HG03175 (cell line): ENCODE measurements around the gene ZNF30.
"Not testable (repeated sequence)": the region's sequence is repeated elsewhere in the genome, so short reads cannot be mapped to it uniquely, and the experiment has no call there.

Experiments used
- ATAC-seq: cut with Tn5 transposase; IDR thresholded peaks from one replicate; pipeline ENCODE4 v1.9.1; 2021; ENCODE audit warnings: mild to moderate bottlenecking, moderate library complexity; ENCODE audit not compliant: unreplicated experiment

The ZNF30 gene

GRCh38 chr19:34926685-34927375 lies at the start of gene ZNF30:
Gene ZNF30, plus strand, starts transcription at chr19:34926903. Its CDS starts 3,045 bp downstream, at chr19:34929948.
- ATAC-seq, result peak; percentile 93

- ATAC-seq, result no peak
These were observed 47.1 kb upstream of the ZNF30 start for GRCh38 chr19:34879563-34879962.

GRCh38 chr19:34880034-34880433 lies 46.7 kb upstream of the ZNF30 start:
- ATAC-seq, result no peak

GRCh38 chr19:34881982-34882381 lies 44.7 kb upstream of the ZNF30 start:
- ATAC-seq, result no peak

GRCh38 chr19:34888091-34888490 lies 38.6 kb upstream of the ZNF30 start:
- ATAC-seq, result no peak

GRCh38 chr19:34900245-34900644 lies 26.5 kb upstream of the ZNF30 start:
- no peak for ATAC-seq

GRCh38 chr19:34904664-34905527 lies 21.8 kb upstream of the ZNF30 start:
- ATAC-seq, result no peak

- ATAC-seq, result no peak
These were observed 15.9 kb upstream of the ZNF30 start for GRCh38 chr19:34910770-34911169.

GRCh38 chr19:34917144-34917543 lies 9.6 kb upstream of the ZNF30 start:
- not testable (repeated sequence) for ATAC-seq

- ATAC-seq, result no peak
These were observed 8.5 kb upstream of the ZNF30 start for GRCh38 chr19:34918190-34918589.

GRCh38 chr19:34920090-34920786 lies 6.5 kb upstream of the ZNF30 start:
- not testable (repeated sequence) for ATAC-seq

GRCh38 chr19:34925278-34925855 lies 1.3 kb upstream of the ZNF30 start:
- ATAC-seq, result no peak

- ATAC-seq, result no peak
These were observed 380 bp upstream of the ZNF30 start for GRCh38 chr19:34926361-34926684.

GRCh38 chr19:34932494-34932893 lies 5.8 kb downstream of the ZNF30 start:
- no peak for ATAC-seq

GRCh38 chr19:34936184-34936583 lies 9.5 kb downstream of the ZNF30 start:
- no peak for ATAC-seq

GRCh38 chr19:34938886-34939285 lies 12.2 kb downstream of the ZNF30 start:
- ATAC-seq, result no peak

GRCh38 chr19:34943861-34944573 lies 17.3 kb downstream of the ZNF30 start:
- no peak for ATAC-seq

- no peak for ATAC-seq
These were observed 26.4 kb downstream of the ZNF30 start for GRCh38 chr19:34953092-34953491.

- ATAC-seq, result no peak
These were observed 31.4 kb downstream of the ZNF30 start for GRCh38 chr19:34957830-34958751.

- ATAC-seq, result no peak
These were observed 32.3 kb downstream of the ZNF30 start for GRCh38 chr19:34959021-34959420.
